Astrocyte of the cerebellum (primary cell): ENCODE measurements around the gene DOCK2.
A peak's percentile ranks its signal among the peaks of the same experiment; 100 is the strongest.

Experiments used
- DNase-seq: peaks from one replicate; pipeline ENCODE4 v3.0.0-alpha.2; 2011; ENCODE audit warnings: low read depth
- H3K4me3 ChIP-seq: 2 replicates; pipeline ENCODE4 v1.5.1; 2011; ENCODE audit warnings: mild to moderate bottlenecking, low read depth, low read length, moderate library complexity
- in situ Hi-C: cut with HindIII; loops from 2 replicates; pipeline ENCODE4 v1.10.0; 2017; ENCODE audit warnings: low sequenced_read_pairs
- TF ChIP-seq, protein P1 (sequence below): IDR thresholded peaks from 2 replicates; pipeline ENCODE4 v1.5.1; 2012; ENCODE audit warnings: low read length, low read depth, moderate library complexity, mild to moderate bottlenecking; ENCODE audit errors: missing control alignments

DOCK2 gene

DNA sequence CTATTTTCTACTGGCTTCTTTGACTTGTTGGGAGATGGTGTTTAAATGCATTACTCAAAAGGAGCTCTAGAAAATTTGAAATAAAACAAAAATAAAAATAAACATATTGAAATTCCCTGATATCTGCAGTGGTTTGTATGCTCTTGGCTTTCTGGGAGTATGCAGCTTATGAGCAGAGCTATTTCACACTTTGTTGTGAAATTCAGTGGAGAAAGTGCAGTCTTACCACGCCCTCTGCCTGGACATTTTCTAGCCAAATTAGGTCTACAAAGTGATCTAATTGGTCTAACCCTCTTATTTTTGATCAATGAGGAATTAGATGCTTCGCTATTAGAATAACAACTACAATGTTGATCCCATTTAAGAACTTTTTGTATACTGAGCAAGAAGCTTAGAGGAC is 276.4 kb downstream of the DOCK2 start:
- TF ChIP-seq, protein P1, sequence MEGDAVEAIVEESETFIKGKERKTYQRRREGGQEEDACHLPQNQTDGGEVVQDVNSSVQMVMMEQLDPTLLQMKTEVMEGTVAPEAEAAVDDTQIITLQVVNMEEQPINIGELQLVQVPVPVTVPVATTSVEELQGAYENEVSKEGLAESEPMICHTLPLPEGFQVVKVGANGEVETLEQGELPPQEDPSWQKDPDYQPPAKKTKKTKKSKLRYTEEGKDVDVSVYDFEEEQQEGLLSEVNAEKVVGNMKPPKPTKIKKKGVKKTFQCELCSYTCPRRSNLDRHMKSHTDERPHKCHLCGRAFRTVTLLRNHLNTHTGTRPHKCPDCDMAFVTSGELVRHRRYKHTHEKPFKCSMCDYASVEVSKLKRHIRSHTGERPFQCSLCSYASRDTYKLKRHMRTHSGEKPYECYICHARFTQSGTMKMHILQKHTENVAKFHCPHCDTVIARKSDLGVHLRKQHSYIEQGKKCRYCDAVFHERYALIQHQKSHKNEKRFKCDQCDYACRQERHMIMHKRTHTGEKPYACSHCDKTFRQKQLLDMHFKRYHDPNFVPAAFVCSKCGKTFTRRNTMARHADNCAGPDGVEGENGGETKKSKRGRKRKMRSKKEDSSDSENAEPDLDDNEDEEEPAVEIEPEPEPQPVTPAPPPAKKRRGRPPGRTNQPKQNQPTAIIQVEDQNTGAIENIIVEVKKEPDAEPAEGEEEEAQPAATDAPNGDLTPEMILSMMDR, result no peak
- H3K4me3 ChIP-seq, result no peak overlapping the region
- in situ Hi-C loops, result no loop called here
- no peak for DNase-seq

DNA sequence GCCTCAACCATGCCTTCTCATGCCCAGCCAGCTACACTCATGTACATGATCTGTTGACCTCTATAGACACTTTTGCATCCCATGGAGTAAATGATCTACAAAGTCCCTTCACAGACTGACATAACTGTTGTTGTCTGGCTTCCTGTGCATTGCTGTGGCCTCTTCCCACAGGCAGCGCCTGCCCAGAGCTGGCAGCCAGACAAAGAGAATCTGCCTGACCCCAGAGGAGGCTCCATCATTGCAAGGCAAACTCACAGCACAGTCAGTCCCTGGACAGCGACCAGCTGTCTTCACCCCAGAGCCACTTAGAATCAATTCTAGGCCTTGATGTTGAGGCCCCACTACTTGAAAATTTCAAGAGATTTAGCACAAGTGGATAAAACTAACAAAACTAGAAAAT is 277.7 kb downstream of the DOCK2 start:
- DNase-seq, result peak; percentile 59
- TF ChIP-seq, protein P1, result no peak
- no peak overlapping the region for H3K4me3 ChIP-seq
- in situ Hi-C loops, result no loop called here

DNA sequence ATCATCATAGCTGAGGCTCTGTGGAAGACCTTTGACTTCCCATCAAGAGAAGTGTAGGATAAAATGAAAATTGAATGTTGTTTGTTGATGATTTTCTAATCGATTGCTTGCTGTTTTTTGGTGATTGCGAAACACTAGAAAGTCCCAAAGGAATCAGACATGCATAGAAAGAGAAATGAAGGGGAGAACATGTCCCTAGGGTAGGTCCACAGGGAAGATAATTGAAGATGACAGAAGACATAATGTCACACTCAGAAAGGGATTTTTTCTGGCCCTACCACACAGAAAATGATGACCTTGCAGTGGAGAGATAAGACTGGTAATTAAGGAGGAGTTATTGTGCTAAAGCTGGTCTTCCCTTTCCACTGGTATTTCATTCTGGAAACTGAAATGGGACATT is 280.4 kb downstream of the DOCK2 start:
- TF ChIP-seq, protein P1, result no peak
- in situ Hi-C loops, result no loop called here
- no peak overlapping the region for H3K4me3 ChIP-seq
- no peak for DNase-seq

DNA sequence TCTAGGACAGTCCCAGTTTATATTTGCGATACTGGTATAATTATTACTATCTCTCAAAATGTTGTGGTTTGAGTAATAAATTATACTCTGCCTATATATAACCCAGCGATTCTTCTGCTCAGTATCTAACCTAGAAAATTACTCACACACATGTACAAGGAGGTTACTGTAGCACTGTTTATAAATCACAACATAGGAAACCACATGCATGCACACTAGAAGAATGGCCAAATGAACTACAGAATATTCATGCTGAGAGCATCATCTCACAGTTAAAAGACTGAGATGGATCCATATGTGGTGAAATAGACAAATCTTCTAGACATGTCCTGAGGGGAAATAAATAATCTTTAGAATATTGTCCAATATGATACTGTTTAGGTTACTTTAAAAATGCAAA is 281.2 kb downstream of the DOCK2 start:
- in situ Hi-C loops, result no loop called here
- no peak overlapping the region for H3K4me3 ChIP-seq
- TF ChIP-seq, protein P1, result no peak
- DNase-seq, result no peak

DNA sequence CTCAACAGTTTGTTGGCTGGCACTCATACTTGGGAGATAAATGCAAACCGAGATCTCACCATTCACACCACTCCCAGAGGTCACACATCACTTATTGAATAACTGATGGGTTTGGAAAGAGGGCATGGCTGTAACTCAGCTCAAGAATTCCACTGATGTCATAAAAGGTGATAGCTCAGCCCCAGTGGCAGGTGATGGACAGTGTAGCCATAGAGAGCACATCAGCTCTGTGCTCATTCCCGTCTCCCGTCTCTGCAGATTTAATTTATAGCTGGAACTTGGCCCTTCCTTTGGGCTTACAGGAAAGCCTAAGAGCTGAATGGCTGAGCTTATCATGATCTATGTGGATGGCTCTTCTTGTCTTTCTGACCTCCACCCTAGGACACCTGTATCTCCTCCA is 283.4 kb downstream of the DOCK2 start:
- in situ Hi-C loops, result no loop called here
- no peak overlapping the region for H3K4me3 ChIP-seq
- TF ChIP-seq, protein P1, result no peak
- DNase-seq, result no peak

DNA sequence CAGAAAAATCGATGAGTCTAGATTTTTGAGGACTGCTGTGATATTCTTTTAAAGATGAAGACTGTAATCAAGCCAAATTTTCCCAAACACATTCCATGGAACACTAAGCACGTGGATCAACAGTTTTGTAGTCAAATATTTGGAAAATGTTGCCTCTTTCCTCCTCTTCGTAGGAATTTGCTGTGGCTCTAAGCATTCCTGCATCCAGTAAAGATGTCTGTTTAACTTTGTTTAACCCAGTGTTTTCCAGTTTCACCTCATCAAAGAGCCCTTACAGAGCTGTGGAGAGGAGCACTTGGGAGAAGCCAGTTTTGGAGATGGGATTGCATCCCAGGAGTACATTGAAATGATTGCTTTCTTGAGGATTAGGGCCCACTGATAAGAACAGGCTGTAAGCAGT is 284.3 kb downstream of the DOCK2 start:
- TF ChIP-seq, protein P1, result no peak
- in situ Hi-C loops, result no loop called here
- DNase-seq, result no peak
- no peak overlapping the region for H3K4me3 ChIP-seq

DNA sequence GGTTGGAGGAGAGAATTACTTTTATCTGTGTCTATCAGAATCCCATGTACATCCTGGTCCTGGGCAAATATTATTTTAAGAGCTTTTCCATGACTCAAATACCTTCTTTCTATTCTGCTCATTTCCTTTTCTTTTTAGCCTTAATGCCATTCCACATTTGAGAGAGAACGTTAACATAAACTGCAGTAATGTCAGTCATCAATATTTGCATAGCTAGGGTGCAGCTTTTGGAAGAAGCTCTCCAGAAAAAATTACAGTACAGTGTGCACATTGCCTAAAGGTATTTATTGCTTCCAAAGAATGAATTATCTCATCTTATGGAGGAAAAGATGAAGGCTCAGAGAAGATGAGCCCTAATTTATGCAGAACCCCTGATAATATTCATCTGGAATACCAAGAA is 284.9 kb downstream of the DOCK2 start:
- TF ChIP-seq, protein P1, result no peak
- H3K4me3 ChIP-seq, result no peak overlapping the region
- DNase-seq, result no peak
- in situ Hi-C loops, result no loop called here
